OCI-LY7 (cell line): ENCODE results near the gene SUMF2. TPM values are rescaled to one million over a fixed set of nuclear protein-coding genes. Genes with fewer than 3 reads are reported as not detected.
A peak's percentile ranks its signal among the peaks of the same experiment; 100 is the strongest.
"Not testable (repeated sequence)": the region's sequence is repeated elsewhere in the genome, so short reads cannot be mapped to it uniquely, and the experiment has no call there.

ENCODE experiments used
- BruUV-seq: library from RNA; stranded (reverse); fragments of 400-500 nt; replicated peaks from 2 replicates; lab custom pipeline; 2021; lab: Mats Ljungman, UMichigan
- CTCF ChIA-PET: fragments of 300-600 bp; sonication (Branson Sonifier 250); formaldehyde crosslinking; loops from one replicate; lab custom pipeline; 2022; ENCODE audit warnings: antibody characterized with exemption; ENCODE audit not compliant: unreplicated experiment; lab: Charles Lee
- POLR2A ChIA-PET: fragments of 300-600 bp; sonication (Branson Sonifier 250); formaldehyde crosslinking; loops from one replicate; lab custom pipeline; 2022; ENCODE audit warnings: antibody characterized with exemption; lab: Charles Lee
- DNase-seq: peaks from one replicate; pipeline ENCODE4 v3.0.0-alpha.2; 2015; ENCODE audit warnings: low spot score
- H2AFZ ChIP-seq: fragments of 200-600 bp; sonication (generic), shearing (Covaris generic); 2 replicates; pipeline ENCODE4 v1.6.1; 2014; ENCODE audit warnings: mild to moderate bottlenecking, antibody characterized with exemption, low read length, moderate library complexity
- H3K27ac ChIP-seq: fragments of 200-600 bp; sonication (generic); 2 replicates; pipeline ENCODE4 v1.5.1; 2014; ENCODE audit warnings: mixed run types, low read depth, mild to moderate bottlenecking, moderate library complexity, low read length, inconsistent platforms; ENCODE audit not compliant: poor library complexity, severe bottlenecking
- H3K36me3 ChIP-seq: fragments of 200-600 bp; sonication (generic); 2 replicates; pipeline ENCODE4 v1.6.1; 2014; ENCODE audit warnings: mild to moderate bottlenecking, antibody characterized with exemption, low read length, moderate library complexity, mixed read lengths; ENCODE audit not compliant: insufficient read depth
- H3K4me1 ChIP-seq: fragments of 200-600 bp; sonication (generic); 2 replicates; pipeline ENCODE4 v1.5.1; 2014; ENCODE audit warnings: mild to moderate bottlenecking, low read length; ENCODE audit not compliant: insufficient read depth, poor library complexity, severe bottlenecking
- H3K4me2 ChIP-seq: fragments of 200-600 bp; sonication (generic); 2 replicates; pipeline ENCODE4 v1.6.1; 2014; ENCODE audit warnings: mild to moderate bottlenecking, low read length
- H3K4me3 ChIP-seq: fragments of 200-600 bp; sonication (generic); 2 replicates; pipeline ENCODE4 v1.5.1; 2014; ENCODE audit warnings: mild to moderate bottlenecking, low read depth, low read length; ENCODE audit not compliant: poor library complexity, severe bottlenecking
- H3K79me2 ChIP-seq: fragments of 200-600 bp; sonication (generic); 2 replicates; pipeline ENCODE4 v1.6.1; 2016; ENCODE audit warnings: low read depth, mild to moderate bottlenecking, low read length, moderate library complexity, mixed read lengths; ENCODE audit not compliant: insufficient read depth
- H3K9me2 ChIP-seq: fragments of 200-600 bp; sonication (generic); 2 replicates; pipeline ENCODE4 v1.6.1; 2016; ENCODE audit warnings: mild to moderate bottlenecking, low read length, mixed read lengths; ENCODE audit not compliant: insufficient read depth
- H3K9me3 ChIP-seq: fragments of 200-600 bp; sonication (generic); 2 replicates; pipeline ENCODE4 v1.6.1; 2014; ENCODE audit warnings: mild to moderate bottlenecking, mixed run types, low read length, mixed read lengths
- H4K20me1 ChIP-seq: fragments of 200-600 bp; sonication (generic); 2 replicates; pipeline ENCODE4 v1.6.1; 2014; ENCODE audit warnings: mild to moderate bottlenecking, antibody characterized with exemption, low read length, moderate library complexity, mixed read lengths; ENCODE audit not compliant: insufficient read depth
- CTCF ChIP-seq: fragments of 200-600 bp; sonication (generic); conservative IDR thresholded peaks from 2 replicates; pipeline ENCODE4 v1.5.1; 2014; ENCODE audit warnings: mild to moderate bottlenecking, antibody characterized with exemption, low read length, moderate library complexity, mixed read lengths
- EZH2phosphoT487 ChIP-seq: fragments of 200-600 bp; sonication (generic); IDR thresholded peaks from 2 replicates; pipeline ENCODE4 v1.6.1; 2018; ENCODE audit warnings: low read depth, borderline replicate concordance, mild to moderate bottlenecking, mixed run types, antibody characterized with exemption, low read length, moderate library complexity, mixed read lengths
- intact Hi-C: fragments of 100-400 bp; cut with micrococcal nuclease; formaldehyde crosslinking; loops from one replicate; pipeline ENCODE4 v1.10.0; 2022; ENCODE audit not compliant: unreplicated experiment
- total RNA-seq, 2 experiments: library from RNA; depleted of rRNA in 1 of 2; stranded (reverse); fragments of >200 nt in 1 of 2; shearing (Covaris generic) in 1 of 2; gene quantifications; 2 replicates each; pipeline ENCODE4 v1.2.3, GENCODE V29; 2014 to 2022

SUMF2 gene
- total RNA-seq, 2 experiments from 2014 or later, result 60.8 to 107 TPM

GRCh38 chr7:56077681-56078080 is 13.6 kb downstream of the SUMF2 start:
- Histone ChIP-seq H3K27ac (no peak overlapping the region), H3K36me3 (peaks cover 26% of the 10 kb centered on the region), H3K9me2 (no peaks in the 10 kb centered on the region), H3K4me1 (no peaks in the 10 kb centered on the region), H3K4me2 (no peak overlapping the region), H3K4me3 (no peak overlapping the region), H4K20me1 (no peaks in the 10 kb centered on the region), H2AFZ (no peak overlapping the region), H3K9me3 (no peaks in the 10 kb centered on the region), H3K79me2 (no peaks in the 10 kb centered on the region)
- POLR2A ChIA-PET, result interaction anchor here (0.6 to 1.0 kb wide), 3 partner anchors 13 to 127 kb away, joined by 3 to 10 read pairs (median 3); partner anchors contain the start of gene SUMF2
- TF ChIP-seq EZH2phosphoT487 (no peak), CTCF (no peak)
- CTCF ChIA-PET, result interaction anchor here (0.6 kb wide), 1 partner anchor 12 kb away, joined by 3 read pairs; no protein-coding TSS in a partner anchor
- DNase-seq, result no peak
- intact Hi-C loops, result no loop called here
- no TSS peak for BruUV-seq

GRCh38 chr7:56078196-56078595 is 14.1 kb downstream of the SUMF2 start:
- intact Hi-C loops, result no loop called here
- no peaks in the 10 kb centered on the region for H4K20me1 ChIP-seq
- no peaks in the 10 kb centered on the region for H3K9me2 ChIP-seq
- no TSS peak for BruUV-seq
- H3K9me3 ChIP-seq, result no peaks in the 10 kb centered on the region
- peaks cover 23% of the 10 kb centered on the region for H3K36me3 ChIP-seq
- no peak for DNase-seq
- no peak overlapping the region for H3K4me3 ChIP-seq
- H2AFZ ChIP-seq, result no peak overlapping the region
- TF ChIP-seq EZH2phosphoT487, result no peak
- no peak for TF ChIP-seq CTCF
- POLR2A ChIA-PET, result interaction anchor here (0.6 to 1.0 kb wide), 2 partner anchors 14 to 127 kb away, joined by 3 to 10 read pairs; partner anchors contain the start of gene SUMF2
- H3K79me2 ChIP-seq, result no peaks in the 10 kb centered on the region
- CTCF ChIA-PET, result interaction anchor here (0.6 kb wide), 1 partner anchor 13 kb away, joined by 3 read pairs; no protein-coding TSS in a partner anchor
- no peak overlapping the region for H3K4me2 ChIP-seq
- no peak overlapping the region for H3K27ac ChIP-seq
- no peaks in the 10 kb centered on the region for H3K4me1 ChIP-seq

GRCh38 chr7:56079450-56080185 is 15.5 kb downstream of the SUMF2 start:
- CTCF ChIA-PET, result no interaction called here
- no peaks in the 10 kb centered on the region for H3K9me2 ChIP-seq
- TF ChIP-seq EZH2phosphoT487, result no peak
- no peak for TF ChIP-seq CTCF
- no peaks in the 10 kb centered on the region for H3K79me2 ChIP-seq
- no peaks in the 10 kb centered on the region for H3K4me1 ChIP-seq
- no peak overlapping the region for H2AFZ ChIP-seq
- no peak for DNase-seq
- peaks cover 23% of the 10 kb centered on the region for H3K36me3 ChIP-seq
- POLR2A ChIA-PET, result no interaction called here
- intact Hi-C loops, result no loop called here
- H3K9me3 ChIP-seq, result no peaks in the 10 kb centered on the region
- TSS peak; percentile 79 for BruUV-seq
- H3K4me3 ChIP-seq, result no peak overlapping the region
- H3K4me2 ChIP-seq, result no peak overlapping the region
- no peak overlapping the region for H3K27ac ChIP-seq
- no peaks in the 10 kb centered on the region for H4K20me1 ChIP-seq

GRCh38 chr7:56080726-56081435 is 16.8 kb downstream of the SUMF2 start:
- H3K9me2 ChIP-seq, intact Hi-C loops, CTCF ChIA-PET, POLR2A ChIA-PET, H3K27ac ChIP-seq, H3K79me2 ChIP-seq, DNase-seq, H3K4me3 ChIP-seq, H4K20me1 ChIP-seq, H3K4me2 ChIP-seq, H3K9me3 ChIP-seq, H2AFZ ChIP-seq, BruUV-seq, H3K4me1 ChIP-seq: not testable (repeated sequence)
- H3K36me3 ChIP-seq, result peaks cover 23% of the 10 kb centered on the region
